K562 (cell line): ENCODE measurements around the gene ST3GAL3. TPM values are rescaled to one million over a fixed set of nuclear protein-coding genes. Genes with fewer than 3 reads are reported as not detected.

ENCODE experiments used
- ATAC-seq: fragments of 200-7000 bp; cut with Tn5 transposase; 3 replicates; pipeline ENCODE4 v1.9.1; 2020; ENCODE audit warnings: moderate library complexity
- BruUV-seq: library from RNA; stranded (reverse); fragments of 400-500 nt; replicated peaks from 2 replicates; lab custom pipeline; 2021; lab: Mats Ljungman, UMichigan
- CTCF ChIA-PET: fragments of 300-600 bp; formaldehyde crosslinking; extraction: SDS; loops from one replicate; lab custom pipeline; 2021; ENCODE audit warnings: low intra/inter-chr PET ratio; lab: Yijun Ruan, JAX
- POLR2A ChIA-PET: fragments of 300-600, 350-650 bp; sonication (Branson Sonifier 250); formaldehyde crosslinking; extraction: SDS; loops from one replicate; lab custom pipeline; 2021; ENCODE audit warnings: antibody characterized with exemption, inconsistent platforms; lab: Yijun Ruan, JAX
- DNase-seq, 4 experiments: peaks; one replicate each; pipeline versions ENCODE4 v3.0.0 to v3.0.0-alpha.2; 2011 to 2018; ENCODE audit warnings: low spot score in 3 of 4, mixed read lengths in 3 of 4; ENCODE audit errors: extremely low read depth in 1 of 4
- FAIRE-seq: peaks from 2 replicates; lab custom pipeline; 2011; peaks lifted over from hg19 to GRCh38; lab: Jason Lieb, UNC
- H2AFZ ChIP-seq: 2 replicates; pipeline ENCODE4 v1.6.0; 2011; ENCODE audit warnings: low read depth, low read length, control low read depth, inconsistent platforms
- H3K27ac ChIP-seq: fragments of 200-600 bp; 3 replicates; pipeline ENCODE4 v1.8.0; 2011; ENCODE audit warnings: low read depth, mild to moderate bottlenecking, control low read depth, inconsistent platforms, low read length, moderate library complexity, mixed read lengths; ENCODE audit errors: extremely low read depth
- H3K27me3 ChIP-seq, 2 experiments: fragments of 300-600 bp in 1 of 2; 2 replicates in 1 of 2; 3 replicates in 1 of 2; pipeline versions ENCODE4 v1.6.0 to v1.8.0; 2011; ENCODE audit warnings: inconsistent platforms in 2 of 2, low read length in 2 of 2, mild to moderate bottlenecking in 1 of 2, mixed read lengths in 1 of 2, moderate library complexity in 1 of 2; ENCODE audit not compliant: control insufficient read depth in 2 of 2, insufficient read depth in 2 of 2
- H3K36me3 ChIP-seq: fragments of 300-600 bp; 3 replicates; pipeline ENCODE4 v1.8.0; 2011; ENCODE audit warnings: mild to moderate bottlenecking, low read length, inconsistent platforms; ENCODE audit not compliant: control insufficient read depth, insufficient read depth
- H3K4me1 ChIP-seq, 2 experiments: fragments of 200-600 bp in 1 of 2; replicated peaks in 1 of 2; 2 replicates in 1 of 2; 3 replicates in 1 of 2; pipeline versions ENCODE4 v1.5.1 to v1.8.0; 2011; ENCODE audit warnings: inconsistent platforms in 2 of 2, low read length in 2 of 2, mild to moderate bottlenecking in 1 of 2, mixed read lengths in 1 of 2, moderate library complexity in 1 of 2; ENCODE audit not compliant: control insufficient read depth in 2 of 2, insufficient read depth in 2 of 2
- H3K4me2 ChIP-seq: 2 replicates; pipeline ENCODE4 v1.6.1; 2011; ENCODE audit warnings: low read length, control low read depth, inconsistent platforms, mixed read lengths; ENCODE audit not compliant: insufficient read depth
- H3K4me3 ChIP-seq: fragments of 200-600 bp; sonication (generic), shearing (Covaris generic); 2 replicates; pipeline ENCODE4 v1.5.1; 2016; ENCODE audit warnings: control low read depth, inconsistent platforms
- H3K79me2 ChIP-seq: fragments of 200-600 bp; 3 replicates; pipeline ENCODE4 v1.8.0; 2011; ENCODE audit warnings: low read length, inconsistent platforms; ENCODE audit not compliant: control insufficient read depth, insufficient read depth
- H3K9ac ChIP-seq, 2 experiments: 2 replicates each; pipeline versions ENCODE4 v1.6.0 to v1.6.1; 2011; ENCODE audit warnings: low read depth in 2 of 2, low read length in 2 of 2, control low read depth in 1 of 2, inconsistent platforms in 1 of 2, mild to moderate bottlenecking in 1 of 2, mixed read lengths in 1 of 2; ENCODE audit not compliant: insufficient read depth in 1 of 2
- H3K9me1 ChIP-seq: one replicate; pipeline ENCODE4 v1.6.0; 2011; ENCODE audit warnings: inconsistent platforms, mild to moderate bottlenecking, low read length, moderate library complexity; ENCODE audit not compliant: control insufficient read depth, insufficient read depth
- H3K9me3 ChIP-seq: replicated peaks from 2 replicates; pipeline ENCODE4 v1.5.1; 2011; ENCODE audit warnings: low read depth, low read length, inconsistent platforms; ENCODE audit not compliant: control insufficient read depth, insufficient read depth
- H4K20me1 ChIP-seq: replicated peaks from 2 replicates; pipeline ENCODE4 v1.6.1; 2011; ENCODE audit warnings: low read length, inconsistent platforms, mixed read lengths; ENCODE audit not compliant: control insufficient read depth, insufficient read depth
- GABPA ChIP-seq: fragments of 200-800 bp; sonication (Bioruptor generic); conservative IDR thresholded peaks from 2 replicates; pipeline ENCODE4 v1.6.1; 2016; ENCODE audit warnings: low read depth, missing genetic modification characterization, missing compliant biosample characterization
- LCOR ChIP-seq: sonication (generic); formaldehyde crosslinking; IDR thresholded peaks from 2 replicates; pipeline ENCODE4 v1.8.0; 2022; ENCODE audit warnings: mild to moderate bottlenecking, missing genetic modification reagents
- LEF1 ChIP-seq: fragments of 450-650 bp; IDR thresholded peaks from 2 replicates; pipeline ENCODE4 v1.6.1; 2016; ENCODE audit warnings: mild to moderate bottlenecking
- NCOA1 ChIP-seq: fragments of 450-650 bp; IDR thresholded peaks from 2 replicates; pipeline ENCODE4 v1.6.1; 2016; ENCODE audit warnings: low read depth
- NFE2 ChIP-seq: IDR thresholded peaks from 2 replicates; pipeline ENCODE4 v1.6.1; 2014; ENCODE audit warnings: antibody characterized with exemption, low read depth
- PTBP1 ChIP-seq: fragments of 200-400 bp; formaldehyde crosslinking; IDR thresholded peaks from 2 replicates; pipeline ENCODE4 v1.6.1; 2017; ENCODE audit warnings: low read depth, low read length
- RBM25 ChIP-seq: fragments of 200-400 bp; formaldehyde crosslinking; IDR thresholded peaks from 2 replicates; pipeline ENCODE4 v1.6.1; 2018; ENCODE audit warnings: low read length, low read depth, moderate library complexity; ENCODE audit not compliant: severe bottlenecking
- SMAD4 ChIP-seq: fragments of 250-450 bp; sonication (Bioruptor Pico); conservative IDR thresholded peaks from 2 replicates; pipeline ENCODE4 v1.8.0; 2021; ENCODE audit warnings: inconsistent platforms, mild to moderate bottlenecking, moderate library complexity
- ZBTB49 ChIP-seq: sonication (generic); formaldehyde crosslinking; IDR thresholded peaks from 2 replicates; pipeline ENCODE4 v1.8.0; 2022; ENCODE audit warnings: missing genetic modification reagents, mild to moderate bottlenecking, borderline replicate concordance
- ZNF140 ChIP-seq: fragments of 250-450 bp; sonication (Bioruptor Pico); IDR thresholded peaks from 2 replicates; pipeline ENCODE4 v1.8.0; 2021; ENCODE audit warnings: moderate library complexity, mild to moderate bottlenecking, inconsistent platforms
- WGBS: fragments of 100-300 bp; shearing (Covaris generic); methylation state at CpG from one replicate; pipeline ENCODE4 v1.1.6; 2016; ENCODE audit warnings: low coverage, mixed read lengths; ENCODE audit not compliant: insufficient coverage; ENCODE audit errors: missing lambda C conversion rate; 5-methylcytosine and 5-hydroxymethylcytosine counted together
- in situ Hi-C: fragments of 300-500 bp; cut with MboI; formaldehyde crosslinking; loops from 4 replicates; pipeline ENCODE4 v1.15.0; 2018; ENCODE audit warnings: inconsistent platforms, mixed read lengths
- intact Hi-C: fragments of 100-400 bp; cut with micrococcal nuclease; formaldehyde crosslinking; loops from 2 replicates; pipeline ENCODE4 v1.14.2; 2022
- polyA plus RNA-seq, 8 experiments: library from polyadenylated mRNA; depleted of rRNA in 4 of 8; stranded (reverse) in 5 of 8; unstranded in 3 of 8; fragments of >200 nt; fragmentation: Nextera tagmentation in 2 of 8; fragmentation: Illumina TruSeq in 1 of 8; extraction: Ambion mirVana in 2 of 8; extraction: Trizol in 1 of 8; gene quantifications; 2 replicates each; pipeline versions ENCODE4 v1.2.1 to v1.2.3, GENCODE V29; 2011 to 2014; ENCODE audit warnings: inconsistent platforms in 1 of 8, missing spikeins in 1 of 8
- total RNA-seq, 7 experiments: library from RNA; depleted of rRNA in 6 of 7; stranded (reverse); fragments of >200 nt in 6 of 7; fragmentation: Illumina TruSeq in 2 of 7; extraction: Trizol in 2 of 7; gene quantifications; 2 replicates each; pipeline versions ENCODE4 v1.2.1 to v1.2.3, GENCODE V29; 2011 to 2021; ENCODE audit warnings: low replicate concordance in 1 of 7
- TF ChIP-seq, protein P1 (sequence below): fragments of 450-650 bp; IDR thresholded peaks from 2 replicates; pipeline ENCODE4 v1.6.1; 2014; ENCODE audit warnings: low read depth, mild to moderate bottlenecking, moderate library complexity, borderline replicate concordance

ST3GAL3 gene
- total and polyA plus RNA-seq, 9 of the 15 experiments (the other 6 are each of a cell fraction or from before 2014, with no cell fraction given): 1.2 to 18.9 (median 11.0) TPM

DNA sequence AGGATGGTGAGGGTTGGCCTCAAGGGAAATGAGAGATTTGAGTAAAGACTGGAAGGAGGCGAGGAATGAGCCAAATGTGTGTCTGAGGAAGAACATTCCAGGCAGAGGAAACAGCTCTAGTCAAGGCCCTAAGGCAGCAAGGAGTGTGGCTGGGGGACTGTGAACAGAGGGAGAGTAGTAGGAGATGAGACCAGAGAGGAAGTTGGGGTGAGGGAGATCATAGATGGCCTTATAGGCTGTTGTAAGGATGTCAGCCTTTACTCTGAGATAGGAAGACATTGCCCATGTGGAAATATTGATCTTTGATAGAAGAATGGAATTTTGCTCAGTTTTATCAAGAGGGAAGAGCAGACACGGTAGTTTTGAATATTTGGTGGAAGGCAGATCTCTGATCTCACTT is 171.1 kb downstream of the ST3GAL3 start:
- FAIRE-seq (no peak), ATAC-seq (no peak), DNase-seq (no peak)
- H3K27me3 ChIP-seq: no peaks in the 10 kb centered on the region
- no peaks in the 10 kb centered on the region for H4K20me1 ChIP-seq
- H3K27ac ChIP-seq: no peak overlapping the region
- H3K9ac ChIP-seq: no peak overlapping the region
- peaks cover 4 to 17% of the 10 kb centered on the region in 2 experiments; a peak in 4 of 5 replicates for H3K4me1 ChIP-seq
- H3K36me3 ChIP-seq: peaks cover 2% of the 10 kb centered on the region; the same call in 1 of the 3 replicates
- CTCF ChIA-PET: no interaction called here
- WGBS: 40% methylated on average over 2 of the region's 2 CpGs
- no TSS peak for BruUV-seq
- no peak for TF ChIP-seq ZNF140 (CRISPR knock-in tag)
- no peak for TF ChIP-seq NFE2
- TF ChIP-seq NCOA1: no peak
- no peak for TF ChIP-seq LEF1
- TF ChIP-seq, protein P1, sequence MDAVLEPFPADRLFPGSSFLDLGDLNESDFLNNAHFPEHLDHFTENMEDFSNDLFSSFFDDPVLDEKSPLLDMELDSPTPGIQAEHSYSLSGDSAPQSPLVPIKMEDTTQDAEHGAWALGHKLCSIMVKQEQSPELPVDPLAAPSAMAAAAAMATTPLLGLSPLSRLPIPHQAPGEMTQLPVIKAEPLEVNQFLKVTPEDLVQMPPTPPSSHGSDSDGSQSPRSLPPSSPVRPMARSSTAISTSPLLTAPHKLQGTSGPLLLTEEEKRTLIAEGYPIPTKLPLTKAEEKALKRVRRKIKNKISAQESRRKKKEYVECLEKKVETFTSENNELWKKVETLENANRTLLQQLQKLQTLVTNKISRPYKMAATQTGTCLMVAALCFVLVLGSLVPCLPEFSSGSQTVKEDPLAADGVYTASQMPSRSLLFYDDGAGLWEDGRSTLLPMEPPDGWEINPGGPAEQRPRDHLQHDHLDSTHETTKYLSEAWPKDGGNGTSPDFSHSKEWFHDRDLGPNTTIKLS: no peak
- no peak for TF ChIP-seq ZBTB49
- no peak for TF ChIP-seq RBM25
- TF ChIP-seq SMAD4 (CRISPR knock-in tag): no peak
- TF ChIP-seq PTBP1: no peak
- no peak for TF ChIP-seq GABPA (tag)
- no peak for TF ChIP-seq LCOR (CRISPR knock-in tag)
- intact Hi-C loops (no loop called here), in situ Hi-C loops (no loop called here)
- H2AFZ ChIP-seq: no peak overlapping the region
- no peak overlapping the region for H3K4me2 ChIP-seq
- H3K4me3 ChIP-seq: no peak overlapping the region
- POLR2A ChIA-PET: no interaction called here
- no peaks in the 10 kb centered on the region for H3K9me1 ChIP-seq
- H3K79me2 ChIP-seq: no peaks in the 10 kb centered on the region
- no peaks in the 10 kb centered on the region for H3K9me3 ChIP-seq
